ENCODE results near the gene RS1. TPM values are rescaled to one million over a fixed set of nuclear protein-coding genes. Genes with fewer than 3 reads are reported as not detected.

Gene RS1
- total RNA-seq: not detected in 2 replicates
- not detected in 2 replicates for polyA plus RNA-seq
- polyA plus RNA-seq (2011; cell fraction: cytosol; rRNA removed): not detected in 2 replicates
- polyA plus RNA-seq (2011; cell fraction: nucleus; rRNA removed): not detected in 2 replicates
- polyA plus RNA-seq (2012): not detected in 2 replicates
- not detected in 2 replicates for polyA minus RNA-seq
- polyA minus RNA-seq (2011; cell fraction: cytosol; rRNA and poly(A)+ RNA removed): not detected
- not detected in 2 replicates for polyA minus RNA-seq (2011; cell fraction: nucleus; rRNA and poly(A)+ RNA removed)
- Bru-seq, nascent RNA: not detected
- BruChase-seq, experiment 1, labeled RNA remaining after a 6-hour chase: not detected
- BruChase-seq, experiment 2, labeled RNA remaining after a 2-hour chase: not detected
- long read RNA-seq: 0 reads

DNA sequence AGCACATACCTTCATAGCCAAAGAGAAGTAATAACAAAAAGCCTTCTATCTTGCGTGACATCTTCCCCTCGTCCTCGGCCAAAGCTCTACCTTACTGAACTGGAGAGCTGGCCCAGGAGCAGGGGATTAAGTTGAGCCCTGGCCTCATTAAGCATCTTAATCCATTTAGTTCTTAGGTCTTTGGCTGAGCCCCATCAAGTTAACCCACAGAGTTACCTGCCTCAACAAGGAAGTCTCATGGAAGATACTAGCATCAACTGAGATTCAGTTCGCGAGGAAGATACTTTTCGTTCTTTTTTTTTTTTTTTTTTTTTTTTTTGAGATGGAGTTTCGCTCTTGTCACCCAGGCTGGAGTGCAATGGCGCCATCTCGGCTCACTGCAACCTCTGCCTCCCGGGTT is at the start of gene RS1:
RS1 (minus strand) TSS at position 101 of the 400 bp plus-strand sequence; CDS start at position 61, 40 bp downstream.
- POLR2A ChIA-PET: no interaction called here
- no peaks in the 10 kb centered on the region for H3K36me3 ChIP-seq (ENCODE audit: control insufficient read depth in 2 of 2, extremely low read depth in 1 of 2, insufficient read depth in 2 of 2, low read length in 2 of 2)
- no peaks in the 10 kb centered on the region for H3K27me3 ChIP-seq (ENCODE audit: control insufficient read depth in 2 of 2, insufficient read depth in 2 of 2, low read length in 2 of 2)
- TF ChIP-seq MAX (IDR thresholded peaks at IDR 0.05; ENCODE audit: insufficient read depth, insufficient read length) (no peak), POLR2AphosphoS5 (IDR thresholded peaks at IDR 0.05; ENCODE audit: insufficient read depth, low read depth, low read length) (no peak), JUN (IDR thresholded peaks at IDR 0.05; ENCODE audit: borderline replicate concordance, insufficient read depth, insufficient read length, low read depth) (no peak), EZH2 (IDR thresholded peaks at IDR 0.05; ENCODE audit: borderline replicate concordance, low read depth, low read length, severe bottlenecking) (no peak), POLR2A (IDR thresholded peaks at IDR 0.05; ENCODE audit: low read depth, low read length) (no peak)
- no peaks in the 10 kb centered on the region for H3K9me1 ChIP-seq (replicated peaks; ENCODE audit: control insufficient read depth, extremely low read depth, insufficient read depth, low read length)
- no peaks in the 10 kb centered on the region for H3K79me2 ChIP-seq (ENCODE audit: control insufficient read depth, insufficient read depth, low read length)
- CTCF ChIA-PET: no interaction called here
- no peak for DNase-seq (ENCODE audit: low read depth, low spot score)
- H4K20me1 ChIP-seq (replicated peaks; ENCODE audit: control insufficient read depth, extremely low read depth, insufficient read depth, low read length): no peaks in the 10 kb centered on the region
- H3K4me3 ChIP-seq (replicated peaks in 1 of 3; ENCODE audit: insufficient read depth in 1 of 3, low read depth in 1 of 3, low read length in 3 of 3): no peak within 1 kb of the TSS
- no peak within 1 kb of the TSS for H3K4me2 ChIP-seq (ENCODE audit: insufficient read depth, low read length)
- H3K9ac ChIP-seq (replicated peaks; ENCODE audit: extremely low read depth, insufficient read depth, low read length): no peak within 1 kb of the TSS
- H3K9me3 ChIP-seq (replicated peaks; ENCODE audit: control insufficient read depth, insufficient read depth, low read length): no peaks in the 10 kb centered on the region
- no TSS peak for BruUV-seq (replicated peaks)
- no peak within 1 kb of the TSS for H3K27ac ChIP-seq (ENCODE audit: insufficient read depth, low read depth, low read length)
- dilution Hi-C loops (cut with MboI; ENCODE audit: extremely low pct_ligation_motif_present, low sequenced_read_pairs) (no loop called here), intact Hi-C loops (cut with micrococcal nuclease) (loop anchor here (10.0 kb wide), 1 partner anchor 663 kb away; no protein-coding TSS in a partner anchor)
- no peak within 1 kb of the TSS for H2AFZ ChIP-seq (ENCODE audit: low read depth, low read length)
- FAIRE-seq: no peak
- H3K4me1 ChIP-seq (ENCODE audit: control insufficient read depth, extremely low read depth, insufficient read depth, low read length): no peaks in the 10 kb centered on the region

- intact Hi-C loops (cut with micrococcal nuclease): no loop called here
Observed at GRCh38 chrX:18719852-18720251, 47.9 kb upstream of the RS1 start.

More at GRCh38 chrX:18719852-18720251, 47.9 kb upstream of the RS1 start:
- CTCF ChIA-PET: no interaction called here
- dilution Hi-C loops (cut with MboI; ENCODE audit: extremely low pct_ligation_motif_present, low sequenced_read_pairs): no loop called here
- no peaks in the 10 kb centered on the region for H3K36me3 ChIP-seq (ENCODE audit: control insufficient read depth in 2 of 2, extremely low read depth in 1 of 2, insufficient read depth in 2 of 2, low read length in 2 of 2)
- no peak overlapping the region for H3K27ac ChIP-seq (ENCODE audit: insufficient read depth, low read depth, low read length)
- no peak for TF ChIP-seq EZH2 (IDR thresholded peaks at IDR 0.05; ENCODE audit: borderline replicate concordance, low read depth, low read length, severe bottlenecking)
- TF ChIP-seq MAX (IDR thresholded peaks at IDR 0.05; ENCODE audit: insufficient read depth, insufficient read length): no peak
- FAIRE-seq (no peak), DNase-seq (ENCODE audit: low read depth, low spot score) (no peak)
- H3K4me1 ChIP-seq (ENCODE audit: control insufficient read depth, extremely low read depth, insufficient read depth, low read length): no peaks in the 10 kb centered on the region
- no peak overlapping the region for H3K9ac ChIP-seq (replicated peaks; ENCODE audit: extremely low read depth, insufficient read depth, low read length)
- H3K79me2 ChIP-seq (ENCODE audit: control insufficient read depth, insufficient read depth, low read length): no peaks in the 10 kb centered on the region
- no peaks in the 10 kb centered on the region for H4K20me1 ChIP-seq (replicated peaks; ENCODE audit: control insufficient read depth, extremely low read depth, insufficient read depth, low read length)
- H3K27me3 ChIP-seq (ENCODE audit: control insufficient read depth in 2 of 2, insufficient read depth in 2 of 2, low read length in 2 of 2): no peaks in the 10 kb centered on the region
- H3K4me3 ChIP-seq (replicated peaks in 1 of 3; ENCODE audit: insufficient read depth in 1 of 3, low read depth in 1 of 3, low read length in 3 of 3): no peak overlapping the region
- no peak overlapping the region for H3K4me2 ChIP-seq (ENCODE audit: insufficient read depth, low read length)
- H3K9me3 ChIP-seq (replicated peaks; ENCODE audit: control insufficient read depth, insufficient read depth, low read length): no peaks in the 10 kb centered on the region
- no peak overlapping the region for H2AFZ ChIP-seq (ENCODE audit: low read depth, low read length)
- BruUV-seq (replicated peaks): no TSS peak
- H3K9me1 ChIP-seq (replicated peaks; ENCODE audit: control insufficient read depth, extremely low read depth, insufficient read depth, low read length): no peaks in the 10 kb centered on the region
- POLR2A ChIA-PET: no interaction called here

Data from endothelial cell of umbilical vein (primary cell).